Measurements from ENCODE around the gene DARS2.

Gene DARS2

GRCh38 chr1:173887627-173888026 is 63.2 kb downstream of the DARS2 start:
- DNase-seq (ENCODE audit: low read depth in 2 of 2) = no peak

GRCh38 chr1:173888749-173889148 is 64.3 kb downstream of the DARS2 start:
- no peak for DNase-seq (ENCODE audit: low read depth in 2 of 2)

- DNase-seq (ENCODE audit: low read depth in 2 of 2) = no peak
These were observed 65.4 kb downstream of the DARS2 start for GRCh38 chr1:173889885-173890284.

GRCh38 chr1:173893611-173894010 is 69.1 kb downstream of the DARS2 start:
- no peak for DNase-seq (ENCODE audit: low read depth in 2 of 2)

- no peak for DNase-seq (ENCODE audit: low read depth in 2 of 2)
These were observed 69.7 kb downstream of the DARS2 start for GRCh38 chr1:173894189-173894588.

- DNase-seq (ENCODE audit: low read depth in 2 of 2) = no peak
These were observed 76.0 kb downstream of the DARS2 start for GRCh38 chr1:173900427-173900826.

GRCh38 chr1:173900992-173901391 is 76.5 kb downstream of the DARS2 start:
- no peak for DNase-seq (ENCODE audit: low read depth in 2 of 2)

GRCh38 chr1:173903827-173904531 is 79.5 kb downstream of the DARS2 start:
- no peak for DNase-seq (ENCODE audit: low read depth in 2 of 2)

All from stimulated activated CD4-positive, alpha-beta T cell treated with anti-CD3 and anti-CD28 coated beads, Interleukin-1b, Interleukin-23, amount 100 ng/mL, for 1 hour (primary cell).